Measurements from ENCODE around the gene TDRD7.

TDRD7 gene

GRCh38 chr9:97518166-97518908 lies 106.4 kb downstream of the TDRD7 start:
- Histone ChIP-seq H2AFZ (ENCODE audit: low read length, unreplicated experiment) (no peak overlapping the region), H3K27ac (ENCODE audit: low read depth, low read length) (no peak overlapping the region), H3K4me1 (ENCODE audit: control insufficient read depth, insufficient read depth, low read length, unreplicated experiment) (no peaks in the 10 kb centered on the region), H3K36me3 (ENCODE audit: insufficient read depth, low read length) (no peaks in the 10 kb centered on the region), H3K79me2 (ENCODE audit: control insufficient read depth, insufficient read depth, low read length, unreplicated experiment) (no peaks in the 10 kb centered on the region), H3K27me3 (ENCODE audit: insufficient read depth, low read length) (peaks cover 36% of the 10 kb centered on the region; the same call in 1 of the 2 replicates), H3K4me3 (ENCODE audit: low read depth, low read length) (no peak overlapping the region)

- no peak overlapping the region for H3K4me3 ChIP-seq (ENCODE audit: low read depth, low read length)
- peaks cover 36% of the 10 kb centered on the region; the same call in 1 of the 2 replicates for H3K27me3 ChIP-seq (ENCODE audit: insufficient read depth, low read length)
- no peaks in the 10 kb centered on the region for H3K4me1 ChIP-seq (ENCODE audit: control insufficient read depth, insufficient read depth, low read length, unreplicated experiment)
- H3K36me3 ChIP-seq (ENCODE audit: insufficient read depth, low read length), result no peaks in the 10 kb centered on the region
- no peak overlapping the region for H2AFZ ChIP-seq (ENCODE audit: low read length, unreplicated experiment)
- no peak overlapping the region for H3K27ac ChIP-seq (ENCODE audit: low read depth, low read length)
- no peaks in the 10 kb centered on the region for H3K79me2 ChIP-seq (ENCODE audit: control insufficient read depth, insufficient read depth, low read length, unreplicated experiment)
These were observed 107.0 kb downstream of the TDRD7 start for GRCh38 chr9:97518909-97519307.

GRCh38 chr9:97519441-97519970 lies 107.6 kb downstream of the TDRD7 start:
- Histone ChIP-seq H3K27me3 (ENCODE audit: insufficient read depth, low read length) (peaks cover 36% of the 10 kb centered on the region; the same call in 1 of the 2 replicates), H2AFZ (ENCODE audit: low read length, unreplicated experiment) (no peak overlapping the region), H3K4me3 (ENCODE audit: low read depth, low read length) (no peak overlapping the region), H3K36me3 (ENCODE audit: insufficient read depth, low read length) (no peaks in the 10 kb centered on the region), H3K27ac (ENCODE audit: low read depth, low read length) (no peak overlapping the region), H3K4me1 (ENCODE audit: control insufficient read depth, insufficient read depth, low read length, unreplicated experiment) (no peaks in the 10 kb centered on the region), H3K79me2 (ENCODE audit: control insufficient read depth, insufficient read depth, low read length, unreplicated experiment) (no peaks in the 10 kb centered on the region)

DNA sequence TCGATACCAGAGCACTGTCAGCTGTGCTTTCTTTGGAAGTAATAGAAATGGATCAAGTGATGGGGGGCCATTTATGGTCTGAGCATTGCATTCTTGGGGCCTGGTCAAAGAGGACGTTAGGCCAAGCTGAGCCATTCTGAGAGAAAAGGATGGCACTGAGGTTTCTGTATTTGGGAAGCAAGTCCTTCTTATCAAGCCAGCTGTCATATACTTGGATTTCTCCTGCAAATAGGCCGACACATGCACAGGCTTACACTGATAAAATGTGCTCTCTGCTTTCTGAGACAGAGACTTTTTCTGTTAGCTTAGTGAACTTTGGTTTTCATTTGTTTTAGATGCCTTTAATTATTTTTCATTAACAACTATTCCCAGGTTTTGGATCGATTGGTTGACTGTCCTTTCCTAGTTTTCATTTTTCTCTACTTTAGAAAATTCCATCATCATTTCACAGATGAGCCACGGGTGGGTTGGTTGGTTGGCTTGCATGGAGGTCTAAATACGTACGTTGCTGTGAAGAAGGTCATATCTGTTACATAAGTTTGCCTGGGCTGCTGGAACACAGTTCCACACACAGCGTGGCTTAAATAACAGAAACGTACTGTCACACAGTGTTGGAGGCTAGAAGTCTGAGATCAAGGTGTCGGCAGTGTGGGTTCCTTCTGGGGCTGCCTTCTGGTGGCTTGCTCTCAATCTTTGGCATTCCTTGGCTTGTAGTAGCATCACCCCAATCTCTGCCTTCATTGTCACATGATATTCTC lies 109.9 kb downstream of the TDRD7 start:
- H2AFZ ChIP-seq (ENCODE audit: low read length, unreplicated experiment), result no peak overlapping the region
- H3K4me3 ChIP-seq (ENCODE audit: low read depth, low read length), result no peak overlapping the region
- no peaks in the 10 kb centered on the region for H3K36me3 ChIP-seq (ENCODE audit: insufficient read depth, low read length)
- H3K27ac ChIP-seq (ENCODE audit: low read depth, low read length), result no peak overlapping the region
- H3K4me1 ChIP-seq (ENCODE audit: control insufficient read depth, insufficient read depth, low read length, unreplicated experiment), result no peaks in the 10 kb centered on the region
- H3K79me2 ChIP-seq (ENCODE audit: control insufficient read depth, insufficient read depth, low read length, unreplicated experiment), result no peaks in the 10 kb centered on the region
- peaks cover 22% of the 10 kb centered on the region for H3K27me3 ChIP-seq (ENCODE audit: insufficient read depth, low read length)

DNA sequence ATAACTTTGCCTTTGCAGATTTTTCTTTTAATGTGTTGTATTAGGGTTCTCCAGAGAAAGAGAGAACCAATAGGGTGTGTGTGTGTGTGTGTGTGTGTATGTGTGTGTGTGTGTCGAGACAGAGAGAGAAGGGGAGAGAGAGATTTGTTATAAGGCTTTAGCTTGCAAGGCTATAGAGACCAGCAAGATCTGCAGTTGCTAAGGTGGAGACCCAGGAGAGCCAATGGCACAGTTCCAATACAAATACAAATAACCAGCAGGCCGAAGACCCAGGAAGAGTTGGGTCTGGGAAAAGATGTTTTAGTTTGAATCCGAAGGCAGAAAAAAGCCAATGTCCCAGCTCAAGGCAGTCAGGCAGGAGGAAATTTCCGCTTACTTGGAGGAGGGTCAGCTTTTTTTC lies 112.5 kb downstream of the TDRD7 start:
- no peaks in the 10 kb centered on the region for H3K36me3 ChIP-seq (ENCODE audit: insufficient read depth, low read length)
- H3K27me3 ChIP-seq (ENCODE audit: insufficient read depth, low read length), result peaks cover 17% of the 10 kb centered on the region
- peaks cover 6% of the 10 kb centered on the region for H3K4me1 ChIP-seq (ENCODE audit: control insufficient read depth, insufficient read depth, low read length, unreplicated experiment)
- no peak overlapping the region for H2AFZ ChIP-seq (ENCODE audit: low read length, unreplicated experiment)
- no peak overlapping the region for H3K4me3 ChIP-seq (ENCODE audit: low read depth, low read length)
- H3K27ac ChIP-seq (ENCODE audit: low read depth, low read length), result no peak overlapping the region
- no peaks in the 10 kb centered on the region for H3K79me2 ChIP-seq (ENCODE audit: control insufficient read depth, insufficient read depth, low read length, unreplicated experiment)

- H3K4me1 ChIP-seq (ENCODE audit: control insufficient read depth, insufficient read depth, low read length, unreplicated experiment), result peaks cover 8% of the 10 kb centered on the region
- no peaks in the 10 kb centered on the region for H3K36me3 ChIP-seq (ENCODE audit: insufficient read depth, low read length)
- H2AFZ ChIP-seq (ENCODE audit: low read length, unreplicated experiment), result no peak overlapping the region
- no peak overlapping the region for H3K27ac ChIP-seq (ENCODE audit: low read depth, low read length)
- H3K79me2 ChIP-seq (ENCODE audit: control insufficient read depth, insufficient read depth, low read length, unreplicated experiment), result no peaks in the 10 kb centered on the region
- peaks cover 13% of the 10 kb centered on the region for H3K27me3 ChIP-seq (ENCODE audit: insufficient read depth, low read length)
- no peak overlapping the region for H3K4me3 ChIP-seq (ENCODE audit: low read depth, low read length)
These were observed 113.6 kb downstream of the TDRD7 start for GRCh38 chr9:97525451-97525850.

DNA sequence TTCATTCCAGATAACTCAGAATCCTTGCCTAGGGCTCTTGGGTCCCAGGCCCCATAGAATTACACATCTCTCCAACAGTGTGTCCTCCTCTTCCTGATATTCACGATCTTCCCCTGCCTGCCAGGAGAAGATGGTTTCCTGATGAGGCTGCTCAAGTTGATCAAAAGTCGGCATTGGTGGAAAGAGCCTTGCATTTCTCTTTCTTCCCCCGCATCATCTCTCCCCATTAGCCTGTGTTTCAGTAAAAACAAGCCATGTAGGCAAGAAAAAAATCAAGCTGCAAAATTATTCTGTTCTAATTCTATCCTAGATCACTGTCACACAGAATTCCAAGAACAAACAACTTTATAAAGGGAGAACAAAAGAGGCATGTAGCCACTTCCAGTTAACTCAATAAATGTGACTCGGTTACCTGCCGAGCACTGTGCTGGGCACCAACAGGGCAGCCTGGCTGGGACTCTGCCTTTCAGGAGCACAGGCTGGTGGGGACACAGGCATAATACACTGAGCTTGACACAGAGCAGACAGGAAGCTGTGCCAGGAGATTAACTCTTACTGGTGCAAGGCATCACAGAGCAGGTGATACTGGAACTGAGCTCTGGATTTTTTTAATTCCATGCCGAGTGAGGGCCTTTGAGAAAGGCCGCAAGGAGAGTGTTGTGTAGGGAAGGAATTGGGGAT lies 115.1 kb downstream of the TDRD7 start:
- no peaks in the 10 kb centered on the region for H3K36me3 ChIP-seq (ENCODE audit: insufficient read depth, low read length)
- no peak overlapping the region for H3K27ac ChIP-seq (ENCODE audit: low read depth, low read length)
- H2AFZ ChIP-seq (ENCODE audit: low read length, unreplicated experiment), result no peak overlapping the region
- peaks cover 6% of the 10 kb centered on the region; the same call in 1 of the 2 replicates for H3K27me3 ChIP-seq (ENCODE audit: insufficient read depth, low read length)
- H3K4me3 ChIP-seq (ENCODE audit: low read depth, low read length), result no peak overlapping the region
- H3K4me1 ChIP-seq (ENCODE audit: control insufficient read depth, insufficient read depth, low read length, unreplicated experiment), result peaks cover 8% of the 10 kb centered on the region
- H3K79me2 ChIP-seq (ENCODE audit: control insufficient read depth, insufficient read depth, low read length, unreplicated experiment), result no peaks in the 10 kb centered on the region

DNA sequence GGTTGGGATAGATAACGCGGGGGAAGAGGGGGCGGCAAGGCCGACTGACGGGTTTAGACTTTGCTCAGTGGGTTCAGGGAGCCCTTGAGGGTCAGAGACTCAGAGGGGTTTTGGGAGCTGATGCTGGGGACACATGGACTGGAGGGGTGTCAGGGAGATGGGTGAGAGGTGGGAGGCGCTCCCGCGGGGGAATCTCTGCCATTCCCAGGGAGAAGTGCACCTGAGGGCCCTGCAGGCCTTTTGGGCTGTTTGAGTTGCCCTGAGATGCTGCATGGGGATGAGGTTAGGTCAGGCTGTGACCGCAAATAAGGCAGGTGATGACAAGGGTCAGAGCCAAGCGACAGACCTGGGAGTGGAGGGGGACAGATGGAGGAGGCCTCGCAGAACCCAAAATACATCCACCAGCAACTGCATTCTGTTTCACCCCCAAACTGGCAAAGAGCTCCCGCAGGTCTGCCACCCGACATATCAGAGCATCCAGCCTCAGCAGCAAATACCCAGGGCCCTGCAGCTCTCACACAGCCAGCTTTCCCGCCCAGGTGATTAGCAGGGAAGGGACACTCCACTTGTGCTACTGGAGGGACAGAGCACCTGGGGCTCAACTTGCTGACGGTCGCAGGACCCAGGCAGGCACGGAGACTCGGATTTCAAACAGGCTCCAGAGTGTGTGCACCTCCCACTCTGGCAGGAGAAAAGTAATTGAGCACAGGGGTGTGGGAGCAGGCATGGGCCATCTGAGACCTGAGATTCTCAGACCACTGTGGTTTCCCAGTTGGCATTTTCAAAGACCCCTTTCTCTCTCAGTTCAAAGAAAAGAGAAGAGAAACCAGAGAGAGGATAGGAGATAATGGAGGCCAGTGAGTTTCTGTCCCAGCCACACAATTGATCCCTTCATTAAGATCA lies 116.0 kb downstream of the TDRD7 start:
- no peaks in the 10 kb centered on the region for H3K79me2 ChIP-seq (ENCODE audit: control insufficient read depth, insufficient read depth, low read length, unreplicated experiment)
- peaks cover 6% of the 10 kb centered on the region; the same call in 1 of the 2 replicates for H3K27me3 ChIP-seq (ENCODE audit: insufficient read depth, low read length)
- H3K4me1 ChIP-seq (ENCODE audit: control insufficient read depth, insufficient read depth, low read length, unreplicated experiment), result peaks cover 8% of the 10 kb centered on the region
- no peak overlapping the region for H2AFZ ChIP-seq (ENCODE audit: low read length, unreplicated experiment)
- H3K4me3 ChIP-seq (ENCODE audit: low read depth, low read length), result no peak overlapping the region
- H3K36me3 ChIP-seq (ENCODE audit: insufficient read depth, low read length), result no peaks in the 10 kb centered on the region
- H3K27ac ChIP-seq (ENCODE audit: low read depth, low read length), result no peak overlapping the region

DNA sequence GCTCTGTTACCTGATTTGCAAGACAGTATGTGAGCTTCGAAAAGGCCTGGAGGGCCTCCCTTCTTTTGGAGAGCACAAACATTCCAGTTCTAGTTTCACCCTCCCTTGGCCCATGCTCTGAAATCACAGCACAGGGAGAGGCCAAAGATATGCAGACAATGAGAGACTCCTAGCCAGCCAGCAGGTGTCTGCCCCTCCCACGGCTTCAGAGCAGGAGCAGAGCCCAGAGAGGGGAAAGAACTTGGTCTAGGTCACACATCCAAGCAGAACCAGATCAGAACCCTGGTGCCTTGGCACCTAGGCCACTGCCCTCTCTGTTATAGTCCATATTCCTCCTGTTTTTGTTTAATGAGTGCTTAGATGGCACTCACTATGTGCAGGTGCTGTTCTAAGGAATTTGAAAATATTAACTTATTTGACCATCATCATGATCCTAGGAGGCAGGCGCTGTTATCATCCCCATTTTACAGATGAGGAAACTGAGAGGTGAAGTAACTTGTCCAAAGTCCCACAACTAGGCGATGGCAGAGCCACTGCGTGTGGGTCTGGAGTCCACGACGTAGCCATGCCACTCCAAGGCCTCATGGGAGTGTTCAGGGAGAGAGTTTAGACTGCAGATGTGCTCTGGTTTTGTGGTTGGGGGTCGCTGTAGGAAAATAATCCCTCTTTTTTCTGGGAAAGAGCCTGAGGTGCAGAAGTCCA lies 116.8 kb downstream of the TDRD7 start:
- H3K27me3 ChIP-seq (ENCODE audit: insufficient read depth, low read length), result peaks cover 6% of the 10 kb centered on the region; the same call in 1 of the 2 replicates
- H3K27ac ChIP-seq (ENCODE audit: low read depth, low read length), result no peak overlapping the region
- no peak overlapping the region for H2AFZ ChIP-seq (ENCODE audit: low read length, unreplicated experiment)

More for the DNA sequence above, 116.8 kb downstream of the TDRD7 start:
- no peak overlapping the region for H3K4me3 ChIP-seq (ENCODE audit: low read depth, low read length)
- no peaks in the 10 kb centered on the region for H3K79me2 ChIP-seq (ENCODE audit: control insufficient read depth, insufficient read depth, low read length, unreplicated experiment)
- H3K36me3 ChIP-seq (ENCODE audit: insufficient read depth, low read length), result no peaks in the 10 kb centered on the region
- H3K4me1 ChIP-seq (ENCODE audit: control insufficient read depth, insufficient read depth, low read length, unreplicated experiment), result peaks cover 8% of the 10 kb centered on the region

Measured in ACC112 (cell line).